ENCODE measurements around the gene ARHGAP4. TPM values are rescaled to one million over a fixed set of nuclear protein-coding genes. Genes with fewer than 3 reads are reported as not detected.

Gene ARHGAP4
- total RNA-seq, 4 donors from 2014 or later = 2.6 to 10.7 (median 4.4) TPM

GRCh38 chrX:153935326-153935851, 9.3 kb upstream of the ARHGAP4 start:
- intact Hi-C loops (cut with DNase I; ENCODE audit: low total_unique reads) (no loop called here), in situ Hi-C loops (cut with MboI; ENCODE audit: low sequenced_read_pairs in 4 of 4) (loop anchor here in 1 of 4 donors (25.0 kb wide), 1 partner anchor 148 kb away; the partner anchor contains the start of genes IDH3G, SRPK3 and SSR4)
- Histone ChIP-seq H3K4me3 (peak overlapping the region; percentile 47 to 74 (median 59)), H3K27me3 (no peaks in the 10 kb centered on the region), H3K9me3 (no peaks in the 10 kb centered on the region), H3K27ac (peak overlapping the region; percentile 35 to 76 (median 64)), H3K4me1 (peaks cover 0 to 13% of the 10 kb centered on the region in 2 donors), H3K36me3 (peaks cover 0 to 22% of the 10 kb centered on the region in 2 donors)
- no peak for TF ChIP-seq POLR2A (IDR thresholded peaks at IDR 0.05)
- TF ChIP-seq CTCF (IDR thresholded peaks at IDR 0.05 in 4 of 5, conservative IDR thresholded peaks at IDR 0.05 in 1 of 5) = no peak
- ATAC-seq (peak in 1 of 2 donors; percentile 18), DNase-seq (no peak)

- peaks cover 0 to 25% of the 10 kb centered on the region in 2 donors for H3K36me3 ChIP-seq
- in situ Hi-C loops (cut with MboI; ENCODE audit: low sequenced_read_pairs in 4 of 4) = loop anchor here in 1 of 4 donors (25.0 kb wide), 1 partner anchor 148 kb away; the partner anchor contains the start of genes IDH3G, SRPK3 and SSR4
- peak within 1 kb of the TSS; percentile 70 to 80 (median 78) for H3K27ac ChIP-seq
- ATAC-seq (peak; percentile 93 to 94), DNase-seq (peak; percentile 35 to 68)
- H3K9me3 ChIP-seq = no peaks in the 10 kb centered on the region
- peak within 1 kb of the TSS; percentile 59 to 74 (median 64) for H3K4me3 ChIP-seq
- no peak for TF ChIP-seq CTCF (IDR thresholded peaks at IDR 0.05 in 4 of 5, conservative IDR thresholded peaks at IDR 0.05 in 1 of 5)
- peak; percentile 52 to 76 for TF ChIP-seq POLR2A (IDR thresholded peaks at IDR 0.05)
- H3K4me1 ChIP-seq = peaks cover 0 to 13% of the 10 kb centered on the region in 2 donors
- intact Hi-C loops (cut with DNase I; ENCODE audit: low total_unique reads) = no loop called here
- no peaks in the 10 kb centered on the region for H3K27me3 ChIP-seq
Measured at GRCh38 chrX:153934762-153935325, 8.8 kb upstream of the ARHGAP4 start, which contains the start of gene NAA10. TSS of gene NAA10 (minus strand) at chrX:153935037. CDS start at chrX:153934904, 133 bp downstream.

- no peaks in the 10 kb centered on the region for H3K27me3 ChIP-seq
- no peaks in the 10 kb centered on the region for H3K9me3 ChIP-seq
- peak overlapping the region; percentile 59 to 74 (median 64) for H3K4me3 ChIP-seq
- H3K27ac ChIP-seq = peak overlapping the region; percentile 70 to 80 (median 76)
- in situ Hi-C loops (cut with MboI; ENCODE audit: low sequenced_read_pairs in 4 of 4) = loop anchor here in 1 of 4 donors (25.0 kb wide), 1 partner anchor 147 kb away; the partner anchor contains the start of genes IDH3G, SRPK3 and SSR4
- peaks cover 0 to 25% of the 10 kb centered on the region in 2 donors for H3K36me3 ChIP-seq
- peaks cover under 1 to 13% of the 10 kb centered on the region in 2 donors for H3K4me1 ChIP-seq
- intact Hi-C loops (cut with DNase I; ENCODE audit: low total_unique reads) = no loop called here
- ATAC-seq (peak in 1 of 2 donors; percentile 16), DNase-seq (no peak)
- no peak for TF ChIP-seq POLR2A (IDR thresholded peaks at IDR 0.05)
- TF ChIP-seq CTCF (IDR thresholded peaks at IDR 0.05 in 4 of 5, conservative IDR thresholded peaks at IDR 0.05 in 1 of 5) = no peak
Measured at GRCh38 chrX:153934148-153934761, 8.2 kb upstream of the ARHGAP4 start.

- Histone ChIP-seq H3K27ac (peak overlapping the region; percentile 70 to 80 (median 76)), H3K9me3 (no peaks in the 10 kb centered on the region), H3K27me3 (no peaks in the 10 kb centered on the region), H3K36me3 (peaks cover 0 to 25% of the 10 kb centered on the region in 2 donors), H3K4me1 (peaks cover 5 to 16% of the 10 kb centered on the region in 2 donors), H3K4me3 (peak overlapping the region; percentile 59 to 74 (median 64))
- intact Hi-C loops (cut with DNase I; ENCODE audit: low total_unique reads) = no loop called here
- in situ Hi-C loops (cut with MboI; ENCODE audit: low sequenced_read_pairs in 4 of 4) = loop anchor here in 1 of 4 donors (25.0 kb wide), 1 partner anchor 146 kb away; the partner anchor contains the start of genes IDH3G, SRPK3 and SSR4
- ATAC-seq = no peak
- no peak for DNase-seq
- no peak for TF ChIP-seq POLR2A (IDR thresholded peaks at IDR 0.05)
- TF ChIP-seq CTCF (IDR thresholded peaks at IDR 0.05 in 4 of 5, conservative IDR thresholded peaks at IDR 0.05 in 1 of 5) = no peak
Measured at GRCh38 chrX:153933748-153934147, 7.7 kb upstream of the ARHGAP4 start.
